Activated naive CD4-positive, alpha-beta T cell treated with anti-CD3 and anti-CD28 coated beads, Interleukin-2, amount 50 U/mL, for 24 hours (primary cell): ENCODE data around the gene B2M.
"Not testable (repeated sequence)": the region's sequence is repeated elsewhere in the genome, so short reads cannot be mapped to it uniquely, and the experiment has no call there.

Experiments used
- H3K27ac Mint-ChIP-seq: one replicate; pipeline ENCODE4 v1.8.0; 2021; ENCODE audit warnings: mild to moderate bottlenecking, mixed read lengths
- H3K27me3 Mint-ChIP-seq: one replicate; pipeline ENCODE4 v1.8.0; 2021; ENCODE audit warnings: mixed read lengths
- H3K36me3 Mint-ChIP-seq: one replicate; pipeline ENCODE4 v1.8.0; 2021; ENCODE audit warnings: mixed read lengths
- H3K4me1 Mint-ChIP-seq: one replicate; pipeline ENCODE4 v1.8.0; 2021; ENCODE audit warnings: mixed read lengths
- H3K4me3 Mint-ChIP-seq: one replicate; pipeline ENCODE4 v1.8.0; 2021; ENCODE audit warnings: mild to moderate bottlenecking, mixed read lengths
- H3K9me3 Mint-ChIP-seq: one replicate; pipeline ENCODE4 v1.8.0; 2021; ENCODE audit warnings: mixed read lengths

Gene B2M

GRCh38 chr15:44689318-44689717, 22.0 kb upstream of the B2M start:
- Mint-ChIP-seq H3K4me1 (peaks cover 56% of the 10 kb centered on the region), H3K27ac (peak overlapping the region; percentile 19), H3K9me3 (peaks cover 13% of the 10 kb centered on the region), H3K36me3 (peaks cover 22% of the 10 kb centered on the region)
- H3K4me3 Mint-ChIP-seq, H3K27me3 Mint-ChIP-seq: not testable (repeated sequence)

- H3K27ac Mint-ChIP-seq = peak overlapping the region; percentile 65
- peaks cover 55% of the 10 kb centered on the region for H3K4me1 Mint-ChIP-seq
- not testable (repeated sequence) for H3K4me3 Mint-ChIP-seq, H3K27me3 Mint-ChIP-seq
- peaks cover 10% of the 10 kb centered on the region for H3K9me3 Mint-ChIP-seq
- peaks cover 19% of the 10 kb centered on the region for H3K36me3 Mint-ChIP-seq
Measured at GRCh38 chr15:44690245-44690644, 21.1 kb upstream of the B2M start.

- H3K27me3 Mint-ChIP-seq = no peaks in the 10 kb centered on the region
- no peaks in the 10 kb centered on the region for H3K9me3 Mint-ChIP-seq
- no peak overlapping the region for H3K4me3 Mint-ChIP-seq
- H3K4me1 Mint-ChIP-seq = peaks cover 53% of the 10 kb centered on the region
- H3K27ac Mint-ChIP-seq = no peak overlapping the region
- H3K36me3 Mint-ChIP-seq = peaks cover 7% of the 10 kb centered on the region
Measured at GRCh38 chr15:44692659-44693058, 18.7 kb upstream of the B2M start.

GRCh38 chr15:44694416-44694815, 16.9 kb upstream of the B2M start:
- peaks cover 43% of the 10 kb centered on the region for H3K4me1 Mint-ChIP-seq
- no peaks in the 10 kb centered on the region for H3K27me3 Mint-ChIP-seq
- H3K9me3 Mint-ChIP-seq = peaks cover 5% of the 10 kb centered on the region
- peaks cover under 1% of the 10 kb centered on the region for H3K36me3 Mint-ChIP-seq
- H3K4me3 Mint-ChIP-seq = no peak overlapping the region
- no peak overlapping the region for H3K27ac Mint-ChIP-seq

- H3K4me3 Mint-ChIP-seq = no peak overlapping the region
- no peaks in the 10 kb centered on the region for H3K27me3 Mint-ChIP-seq
- H3K27ac Mint-ChIP-seq = no peak overlapping the region
- H3K9me3 Mint-ChIP-seq = peaks cover 10% of the 10 kb centered on the region
- peaks cover 42% of the 10 kb centered on the region for H3K4me1 Mint-ChIP-seq
- peaks cover 6% of the 10 kb centered on the region for H3K36me3 Mint-ChIP-seq
Measured at GRCh38 chr15:44695294-44695693, 16.0 kb upstream of the B2M start.

- Mint-ChIP-seq H3K4me3 (no peak overlapping the region), H3K4me1 (peaks cover 44% of the 10 kb centered on the region), H3K9me3 (peaks cover 12% of the 10 kb centered on the region), H3K27me3 (no peaks in the 10 kb centered on the region), H3K27ac (peak overlapping the region; percentile 13), H3K36me3 (peaks cover 9% of the 10 kb centered on the region)
Measured at GRCh38 chr15:44697014-44697413, 14.3 kb upstream of the B2M start.

- H3K4me1 Mint-ChIP-seq = peaks cover 46% of the 10 kb centered on the region
- H3K27ac Mint-ChIP-seq = no peak overlapping the region
- H3K27me3 Mint-ChIP-seq = no peaks in the 10 kb centered on the region
- H3K9me3 Mint-ChIP-seq = peaks cover 23% of the 10 kb centered on the region
- H3K4me3 Mint-ChIP-seq = no peak overlapping the region
- H3K36me3 Mint-ChIP-seq = peaks cover 12% of the 10 kb centered on the region
Measured at GRCh38 chr15:44698641-44699040, 12.7 kb upstream of the B2M start.

- peaks cover 25% of the 10 kb centered on the region for H3K9me3 Mint-ChIP-seq
- peak overlapping the region; percentile 10 for H3K27ac Mint-ChIP-seq
- not testable (repeated sequence) for H3K27me3 Mint-ChIP-seq, H3K4me3 Mint-ChIP-seq
- H3K36me3 Mint-ChIP-seq = peaks cover 22% of the 10 kb centered on the region
- H3K4me1 Mint-ChIP-seq = peaks cover 37% of the 10 kb centered on the region
Measured at GRCh38 chr15:44700676-44701075, 10.6 kb upstream of the B2M start.

- H3K4me3 Mint-ChIP-seq = no peak overlapping the region
- peaks cover 15% of the 10 kb centered on the region for H3K9me3 Mint-ChIP-seq
- peaks cover 47% of the 10 kb centered on the region for H3K4me1 Mint-ChIP-seq
- peaks cover 25% of the 10 kb centered on the region for H3K36me3 Mint-ChIP-seq
- no peak overlapping the region for H3K27ac Mint-ChIP-seq
- H3K27me3 Mint-ChIP-seq = no peaks in the 10 kb centered on the region
Measured at GRCh38 chr15:44705986-44706385, 5.3 kb upstream of the B2M start.

- Mint-ChIP-seq H3K4me3 (no peak overlapping the region), H3K27ac (no peak overlapping the region), H3K36me3 (peaks cover 27% of the 10 kb centered on the region), H3K4me1 (peaks cover 46% of the 10 kb centered on the region), H3K27me3 (no peaks in the 10 kb centered on the region), H3K9me3 (peaks cover 15% of the 10 kb centered on the region)
Measured at GRCh38 chr15:44706401-44706800, 4.9 kb upstream of the B2M start.

- peaks cover 31% of the 10 kb centered on the region for H3K36me3 Mint-ChIP-seq
- no peak overlapping the region for H3K27ac Mint-ChIP-seq
- no peaks in the 10 kb centered on the region for H3K27me3 Mint-ChIP-seq
- H3K4me3 Mint-ChIP-seq = no peak overlapping the region
- peaks cover 12% of the 10 kb centered on the region for H3K9me3 Mint-ChIP-seq
- H3K4me1 Mint-ChIP-seq = peaks cover 44% of the 10 kb centered on the region
Measured at GRCh38 chr15:44706946-44707636, 4.2 kb upstream of the B2M start.

- Mint-ChIP-seq H3K36me3 (peaks cover 46% of the 10 kb centered on the region), H3K27me3 (no peaks in the 10 kb centered on the region), H3K9me3 (no peaks in the 10 kb centered on the region), H3K4me1 (peaks cover 45% of the 10 kb centered on the region), H3K27ac (peak overlapping the region; percentile 100), H3K4me3 (peak overlapping the region; percentile 98)
Measured at GRCh38 chr15:44710236-44711095, 851 bp upstream of the B2M start.

- H3K36me3 Mint-ChIP-seq = peaks cover 57% of the 10 kb centered on the region
- peaks cover 53% of the 10 kb centered on the region for H3K4me1 Mint-ChIP-seq
- no peaks in the 10 kb centered on the region for H3K9me3 Mint-ChIP-seq
- peak overlapping the region; percentile 98 for H3K4me3 Mint-ChIP-seq
- peak overlapping the region; percentile 100 for H3K27ac Mint-ChIP-seq
- no peaks in the 10 kb centered on the region for H3K27me3 Mint-ChIP-seq
Measured at GRCh38 chr15:44711743-44712345, 527 bp downstream of the B2M start.

GRCh38 chr15:44712346-44713005, 1.2 kb downstream of the B2M start:
- Mint-ChIP-seq H3K9me3 (no peaks in the 10 kb centered on the region), H3K36me3 (peaks cover 60% of the 10 kb centered on the region)

More at GRCh38 chr15:44712346-44713005, 1.2 kb downstream of the B2M start:
- Mint-ChIP-seq H3K4me1 (peaks cover 56% of the 10 kb centered on the region), H3K27me3 (no peaks in the 10 kb centered on the region), H3K27ac (peak overlapping the region; percentile 100), H3K4me3 (peak overlapping the region; percentile 98)
